A673 (cell line): ENCODE results near the gene RASA1.

Source experiments
- CTCF ChIP-seq: fragments of 300-800, 200-600 bp; sonication (generic); conservative IDR thresholded peaks from 2 replicates; pipeline ENCODE4 v1.5.1; 2017; ENCODE audit warnings: low read depth, mild to moderate bottlenecking, antibody characterized with exemption, low read length, moderate library complexity, mixed read lengths
- EZH2 ChIP-seq: fragments of 200-600 bp; sonication (generic); IDR thresholded peaks from 2 replicates; pipeline ENCODE4 v1.6.1; 2017; ENCODE audit warnings: borderline replicate concordance, low read depth, mild to moderate bottlenecking, mixed read lengths, antibody characterized with exemption, low read length; ENCODE audit not compliant: poor library complexity, severe bottlenecking

GRCh38 chr5:87434461-87434860, 166.8 kb downstream of the RASA1 start:
- TF ChIP-seq CTCF = no peak
- no peak for TF ChIP-seq EZH2
